HEK293 (cell line): Measurements from ENCODE around the gene PILRA.
A peak's percentile ranks its signal among the peaks of the same experiment; 100 is the strongest.

Experiments
- CTCF ChIA-PET: fragments of 350-600 bp; formaldehyde crosslinking; extraction: SDS; loops from one replicate; lab custom pipeline; 2021; ENCODE audit warnings: antibody characterized with exemption; lab: Yijun Ruan, JAX
- POLR2A ChIA-PET: fragments of 300-600 bp; formaldehyde crosslinking; extraction: SDS; loops from one replicate; lab custom pipeline; 2020; ENCODE audit warnings: antibody characterized with exemption, inconsistent platforms; lab: Yijun Ruan, JAX
- H3K27ac ChIP-seq: fragments of 200-500 bp; sonication (Bioruptor generic); 2 replicates; pipeline ENCODE4 v1.5.1; 2014; ENCODE audit warnings: low read depth, low read length, control low read depth, inconsistent platforms; ENCODE audit errors: extremely low read depth
- H3K36me3 ChIP-seq, 2 experiments: fragments of 200-500 bp in 1 of 2; sonication (Bioruptor generic) in 1 of 2; 1 replicate in 1 of 2; 2 replicates in 1 of 2; pipeline ENCODE4 v1.5.1; 2014 to 2017; ENCODE audit warnings: inconsistent platforms in 2 of 2, low read length in 2 of 2; ENCODE audit not compliant: control insufficient read depth in 2 of 2, insufficient read depth in 1 of 2
- H3K4me1 ChIP-seq: fragments of 200-500 bp; sonication (Bioruptor generic); 2 replicates; pipeline ENCODE4 v1.5.1; 2014; ENCODE audit warnings: mild to moderate bottlenecking, low read length, inconsistent platforms; ENCODE audit not compliant: control insufficient read depth, insufficient read depth
- H3K4me3 ChIP-seq: 2 replicates; pipeline ENCODE4 v1.5.1; 2011; ENCODE audit warnings: low read depth, mild to moderate bottlenecking, control low read depth, low read length, moderate library complexity
- H3K9me3 ChIP-seq: fragments of 200-500 bp; sonication (Bioruptor generic); 2 replicates; pipeline ENCODE4 v1.5.1; 2014; ENCODE audit warnings: low read depth, low read length, inconsistent platforms; ENCODE audit not compliant: control insufficient read depth, insufficient read depth
- BCL11A ChIP-seq: fragments of 450-650 bp; formaldehyde crosslinking; IDR thresholded peaks from 2 replicates; pipeline ENCODE4 v1.5.1; 2016; ENCODE audit warnings: low read depth, missing biosample characterization, missing genetic modification characterization
- BCL11B ChIP-seq: fragments of 450-650 bp; formaldehyde crosslinking; IDR thresholded peaks from 2 replicates; pipeline ENCODE4 v1.5.1; 2016; ENCODE audit warnings: low read depth, missing biosample characterization, missing genetic modification characterization
- IKZF3 ChIP-seq: fragments of 450-650 bp; IDR thresholded peaks from 2 replicates; pipeline ENCODE4 v1.5.0; 2018; ENCODE audit warnings: missing biosample characterization, mild to moderate bottlenecking, missing genetic modification characterization, moderate library complexity
- SETDB1 ChIP-seq: IDR thresholded peaks from one replicate; pipeline ENCODE4 v1.6.1; 2017; ENCODE audit warnings: mild to moderate bottlenecking, low read length, moderate library complexity, mixed read lengths; ENCODE audit not compliant: insufficient read length
- SP2 ChIP-seq: fragments of 450-650 bp; formaldehyde crosslinking; IDR thresholded peaks from 2 replicates; pipeline ENCODE4 v1.5.1; 2016; ENCODE audit warnings: missing biosample characterization, missing genetic modification characterization
- SP7 ChIP-seq: fragments of 450-650 bp; formaldehyde crosslinking; IDR thresholded peaks from 2 replicates; pipeline ENCODE4 v1.5.1; 2016; ENCODE audit warnings: missing biosample characterization, missing genetic modification characterization
- WT1 ChIP-seq: fragments of 450-650 bp; formaldehyde crosslinking; IDR thresholded peaks from 2 replicates; pipeline ENCODE4 v1.5.1; 2016; ENCODE audit warnings: missing biosample characterization, missing genetic modification characterization
- ZBTB17 ChIP-seq: fragments of 450-650 bp; formaldehyde crosslinking; IDR thresholded peaks from 2 replicates; pipeline ENCODE4 v1.5.1; 2016; ENCODE audit warnings: missing biosample characterization, missing genetic modification characterization
- ZFP69B ChIP-seq: fragments of 450-650 bp; formaldehyde crosslinking; IDR thresholded peaks from 2 replicates; pipeline ENCODE4 v1.5.1; 2016; ENCODE audit warnings: missing biosample characterization, missing genetic modification characterization
- ZIC2 ChIP-seq: fragments of 450-650 bp; formaldehyde crosslinking; IDR thresholded peaks from 2 replicates; pipeline ENCODE4 v1.5.1; 2016; ENCODE audit warnings: missing biosample characterization, missing genetic modification characterization
- ZNF169 ChIP-seq: fragments of 450-650 bp; formaldehyde crosslinking; IDR thresholded peaks from 2 replicates; pipeline ENCODE4 v1.5.1; 2016; ENCODE audit warnings: missing biosample characterization, missing genetic modification characterization
- ZNF274 ChIP-seq, 2 experiments: fragments of 200-500 bp in 1 of 2; fragments of 450-650 bp in 1 of 2; sonication (Bioruptor generic) in 1 of 2; formaldehyde crosslinking in 1 of 2; IDR thresholded peaks; 2 replicates each; pipeline versions ENCODE4 v1.5.1 to v1.6.1; 2014 to 2016; ENCODE audit warnings: borderline replicate concordance in 1 of 2, inconsistent platforms in 1 of 2, low read length in 1 of 2, missing biosample characterization in 1 of 2, missing genetic modification characterization in 1 of 2
- ZNF529 ChIP-seq: fragments of 450-650 bp; formaldehyde crosslinking; IDR thresholded peaks from 2 replicates; pipeline ENCODE4 v1.5.1; 2017; ENCODE audit warnings: missing genetic modification characterization, missing biosample characterization; ENCODE audit not compliant: insufficient replicate concordance
- ZNF664 ChIP-seq: fragments of 450-650 bp; formaldehyde crosslinking; IDR thresholded peaks from 2 replicates; pipeline ENCODE4 v1.5.1; 2016; ENCODE audit warnings: missing biosample characterization, missing genetic modification characterization
- ZNF670 ChIP-seq: fragments of 450-650 bp; formaldehyde crosslinking; IDR thresholded peaks from 2 replicates; pipeline ENCODE4 v1.5.1; 2016; ENCODE audit warnings: missing biosample characterization, missing genetic modification characterization, low read depth
- ZNF777 ChIP-seq: fragments of 450-650 bp; formaldehyde crosslinking; IDR thresholded peaks from 2 replicates; pipeline ENCODE4 v1.5.1; 2017; ENCODE audit warnings: missing biosample characterization, missing genetic modification characterization, borderline replicate concordance
- TF ChIP-seq, protein P1 (sequence below): fragments of 450-650 bp; formaldehyde crosslinking; IDR thresholded peaks from 2 replicates; pipeline ENCODE4 v1.5.1; 2016; ENCODE audit warnings: missing biosample characterization, missing genetic modification characterization
- TF ChIP-seq, protein P2 (sequence below): fragments of 450-650 bp; formaldehyde crosslinking; IDR thresholded peaks from 2 replicates; pipeline ENCODE4 v1.5.1; 2017; ENCODE audit warnings: missing biosample characterization, missing genetic modification characterization
- TF ChIP-seq, protein P3 (sequence below): fragments of 450-650 bp; formaldehyde crosslinking; IDR thresholded peaks from 2 replicates; pipeline ENCODE4 v1.5.1; 2016; ENCODE audit warnings: missing biosample characterization, missing genetic modification characterization
- TF ChIP-seq, protein P4 (sequence below): fragments of 450-650 bp; formaldehyde crosslinking; IDR thresholded peaks from 2 replicates; pipeline ENCODE4 v1.5.1; 2017; ENCODE audit warnings: missing biosample characterization, missing genetic modification characterization

PILRA gene

DNA sequence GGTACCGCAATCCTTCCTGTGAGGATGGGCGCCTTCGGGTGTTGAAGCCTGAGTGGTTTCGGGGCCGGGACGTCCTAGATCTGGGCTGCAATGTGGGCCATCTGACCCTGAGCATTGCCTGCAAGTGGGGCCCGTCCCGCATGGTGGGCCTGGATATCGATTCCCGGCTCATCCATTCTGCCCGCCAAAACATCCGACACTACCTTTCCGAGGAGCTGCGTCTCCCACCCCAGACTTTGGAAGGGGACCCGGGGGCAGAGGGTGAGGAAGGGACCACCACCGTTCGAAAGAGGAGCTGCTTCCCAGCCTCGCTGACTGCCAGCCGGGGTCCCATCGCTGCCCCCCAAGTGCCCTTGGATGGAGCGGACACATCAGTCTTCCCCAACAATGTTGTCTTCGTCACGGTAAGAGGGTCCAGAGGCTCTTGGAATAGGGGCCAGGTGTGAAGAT, 58.0 kb downstream of the PILRA start:
- peaks cover 4 to 48% of the 10 kb centered on the region in 2 experiments; a peak in 2 of 3 replicates for H3K36me3 ChIP-seq
- H3K27ac ChIP-seq = peak overlapping the region; percentile 97; the same call in 1 of the 2 replicates
- H3K9me3 ChIP-seq = no peaks in the 10 kb centered on the region
- H3K4me1 ChIP-seq = peaks cover 4% of the 10 kb centered on the region
- peak overlapping the region; percentile 6; the same call in 1 of the 2 replicates for H3K4me3 ChIP-seq
- TF ChIP-seq ZNF670 (tag by site-specific recombination) (no peak), ZNF529 (tag by site-specific recombination) (no peak), BCL11A (tag by site-specific recombination) (no peak), SETDB1 (no peak), ZFP69B (tag by site-specific recombination) (peak; percentile 54)
- TF ChIP-seq, protein P1, sequence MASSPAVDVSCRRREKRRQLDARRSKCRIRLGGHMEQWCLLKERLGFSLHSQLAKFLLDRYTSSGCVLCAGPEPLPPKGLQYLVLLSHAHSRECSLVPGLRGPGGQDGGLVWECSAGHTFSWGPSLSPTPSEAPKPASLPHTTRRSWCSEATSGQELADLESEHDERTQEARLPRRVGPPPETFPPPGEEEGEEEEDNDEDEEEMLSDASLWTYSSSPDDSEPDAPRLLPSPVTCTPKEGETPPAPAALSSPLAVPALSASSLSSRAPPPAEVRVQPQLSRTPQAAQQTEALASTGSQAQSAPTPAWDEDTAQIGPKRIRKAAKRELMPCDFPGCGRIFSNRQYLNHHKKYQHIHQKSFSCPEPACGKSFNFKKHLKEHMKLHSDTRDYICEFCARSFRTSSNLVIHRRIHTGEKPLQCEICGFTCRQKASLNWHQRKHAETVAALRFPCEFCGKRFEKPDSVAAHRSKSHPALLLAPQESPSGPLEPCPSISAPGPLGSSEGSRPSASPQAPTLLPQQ (tag by site-specific recombination) = peak; percentile 75
- TF ChIP-seq, protein P2, sequence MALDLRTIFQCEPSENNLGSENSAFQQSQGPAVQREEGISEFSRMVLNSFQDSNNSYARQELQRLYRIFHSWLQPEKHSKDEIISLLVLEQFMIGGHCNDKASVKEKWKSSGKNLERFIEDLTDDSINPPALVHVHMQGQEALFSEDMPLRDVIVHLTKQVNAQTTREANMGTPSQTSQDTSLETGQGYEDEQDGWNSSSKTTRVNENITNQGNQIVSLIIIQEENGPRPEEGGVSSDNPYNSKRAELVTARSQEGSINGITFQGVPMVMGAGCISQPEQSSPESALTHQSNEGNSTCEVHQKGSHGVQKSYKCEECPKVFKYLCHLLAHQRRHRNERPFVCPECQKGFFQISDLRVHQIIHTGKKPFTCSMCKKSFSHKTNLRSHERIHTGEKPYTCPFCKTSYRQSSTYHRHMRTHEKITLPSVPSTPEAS = no peak
- TF ChIP-seq, all 188 proteins: peak for 2
- CTCF ChIA-PET = no interaction called here
- POLR2A ChIA-PET = interaction anchor here (0.8 kb wide), 1 partner anchor 34 kb away, joined by 3 read pairs; no protein-coding TSS in a partner anchor

DNA sequence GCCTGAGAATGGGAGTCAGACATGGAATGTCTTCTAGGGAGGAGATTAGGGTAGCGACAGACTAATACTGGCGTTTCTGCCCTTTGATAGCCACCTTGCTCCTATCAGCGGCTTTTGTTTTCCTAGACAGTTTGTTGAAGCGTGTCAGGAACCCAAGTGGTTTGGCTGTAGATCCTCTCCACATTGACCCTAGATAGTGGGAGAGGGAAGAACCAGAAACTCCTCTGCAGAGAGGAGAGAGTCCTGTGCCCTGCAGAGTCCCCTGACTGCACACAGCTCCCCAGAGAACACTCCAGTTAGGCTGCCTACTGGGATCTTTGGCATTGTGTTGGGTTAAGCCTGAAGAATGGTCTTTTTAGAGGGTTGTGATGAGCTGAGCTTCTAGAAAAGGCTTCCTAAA, 58.8 kb downstream of the PILRA start:
- POLR2A ChIA-PET = interaction anchor here (0.8 kb wide), 1 partner anchor 33 kb away, joined by 3 read pairs; no protein-coding TSS in a partner anchor

DNA sequence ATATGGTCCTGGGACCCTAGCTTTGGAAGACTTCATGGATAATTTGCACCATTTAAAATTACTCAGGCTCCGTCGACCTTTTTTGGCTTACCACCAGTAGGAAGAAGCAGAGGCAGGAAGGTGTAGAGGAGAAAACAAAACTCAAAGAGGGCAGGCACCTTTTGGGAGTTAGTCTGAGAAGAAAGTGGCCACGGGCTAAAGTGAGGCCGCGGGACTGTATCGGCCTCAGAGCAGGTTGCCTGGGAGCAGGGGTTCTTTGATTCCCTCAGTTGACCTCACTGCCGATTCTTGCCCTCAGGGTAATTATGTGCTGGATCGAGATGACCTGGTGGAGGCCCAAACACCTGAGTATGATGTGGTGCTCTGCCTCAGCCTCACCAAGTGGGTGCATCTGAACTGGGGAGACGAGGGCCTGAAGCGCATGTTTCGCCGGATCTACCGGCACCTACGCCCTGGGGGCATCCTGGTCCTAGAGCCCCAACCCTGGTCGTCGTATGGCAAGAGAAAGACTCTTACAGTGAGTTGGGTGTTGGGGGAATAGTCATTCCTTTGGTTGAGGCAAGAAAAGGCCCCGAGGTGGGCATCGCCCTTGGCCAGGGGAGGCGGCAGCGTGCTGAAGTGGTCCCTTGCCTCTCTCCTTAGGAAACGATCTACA, 59.5 kb downstream of the PILRA start:
- Histone ChIP-seq H3K4me1 (peaks cover 4% of the 10 kb centered on the region), H3K27ac (peak overlapping the region; percentile 97; the same call in 1 of the 2 replicates), H3K9me3 (no peaks in the 10 kb centered on the region), H3K4me3 (no peak overlapping the region), H3K36me3 (peaks cover 4 to 48% of the 10 kb centered on the region in 2 experiments; a peak in 2 of 3 replicates)
- ChIA-PET POLR2A (interaction anchor here (0.6 kb wide), 1 partner anchor 73 kb away, joined by 3 read pairs; no protein-coding TSS in a partner anchor), CTCF (no interaction called here)
- TF ChIP-seq, protein P3, sequence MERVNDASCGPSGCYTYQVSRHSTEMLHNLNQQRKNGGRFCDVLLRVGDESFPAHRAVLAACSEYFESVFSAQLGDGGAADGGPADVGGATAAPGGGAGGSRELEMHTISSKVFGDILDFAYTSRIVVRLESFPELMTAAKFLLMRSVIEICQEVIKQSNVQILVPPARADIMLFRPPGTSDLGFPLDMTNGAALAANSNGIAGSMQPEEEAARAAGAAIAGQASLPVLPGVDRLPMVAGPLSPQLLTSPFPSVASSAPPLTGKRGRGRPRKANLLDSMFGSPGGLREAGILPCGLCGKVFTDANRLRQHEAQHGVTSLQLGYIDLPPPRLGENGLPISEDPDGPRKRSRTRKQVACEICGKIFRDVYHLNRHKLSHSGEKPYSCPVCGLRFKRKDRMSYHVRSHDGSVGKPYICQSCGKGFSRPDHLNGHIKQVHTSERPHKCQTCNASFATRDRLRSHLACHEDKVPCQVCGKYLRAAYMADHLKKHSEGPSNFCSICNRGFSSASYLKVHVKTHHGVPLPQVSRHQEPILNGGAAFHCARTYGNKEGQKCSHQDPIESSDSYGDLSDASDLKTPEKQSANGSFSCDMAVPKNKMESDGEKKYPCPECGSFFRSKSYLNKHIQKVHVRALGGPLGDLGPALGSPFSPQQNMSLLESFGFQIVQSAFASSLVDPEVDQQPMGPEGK = no peak
- no peak for TF ChIP-seq ZNF169 (tag by site-specific recombination)
- TF ChIP-seq, protein P2 = no peak
- TF ChIP-seq, protein P4, sequence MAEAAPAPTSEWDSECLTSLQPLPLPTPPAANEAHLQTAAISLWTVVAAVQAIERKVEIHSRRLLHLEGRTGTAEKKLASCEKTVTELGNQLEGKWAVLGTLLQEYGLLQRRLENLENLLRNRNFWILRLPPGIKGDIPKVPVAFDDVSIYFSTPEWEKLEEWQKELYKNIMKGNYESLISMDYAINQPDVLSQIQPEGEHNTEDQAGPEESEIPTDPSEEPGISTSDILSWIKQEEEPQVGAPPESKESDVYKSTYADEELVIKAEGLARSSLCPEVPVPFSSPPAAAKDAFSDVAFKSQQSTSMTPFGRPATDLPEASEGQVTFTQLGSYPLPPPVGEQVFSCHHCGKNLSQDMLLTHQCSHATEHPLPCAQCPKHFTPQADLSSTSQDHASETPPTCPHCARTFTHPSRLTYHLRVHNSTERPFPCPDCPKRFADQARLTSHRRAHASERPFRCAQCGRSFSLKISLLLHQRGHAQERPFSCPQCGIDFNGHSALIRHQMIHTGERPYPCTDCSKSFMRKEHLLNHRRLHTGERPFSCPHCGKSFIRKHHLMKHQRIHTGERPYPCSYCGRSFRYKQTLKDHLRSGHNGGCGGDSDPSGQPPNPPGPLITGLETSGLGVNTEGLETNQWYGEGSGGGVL = no peak
- TF ChIP-seq ZNF664 (tag by site-specific recombination) = no peak
- no peak for TF ChIP-seq WT1
- TF ChIP-seq IKZF3 = no peak
- no peak for TF ChIP-seq BCL11B (tag by site-specific recombination)
- TF ChIP-seq SP2 (tag by site-specific recombination) = no peak
- no peak for TF ChIP-seq SP7

More for the DNA sequence above, 58.8 kb downstream of the PILRA start:
- Histone ChIP-seq H3K4me3 (no peak overlapping the region), H3K36me3 (peaks cover 4 to 48% of the 10 kb centered on the region in 2 experiments; a peak in 2 of 3 replicates), H3K4me1 (peaks cover 4% of the 10 kb centered on the region), H3K9me3 (no peaks in the 10 kb centered on the region), H3K27ac (peak overlapping the region; percentile 97; the same call in 1 of the 2 replicates)
- 0 out of 2 replicates have a peak, but pooled peaks have one; percentile 15 for TF ChIP-seq ZIC2 (tag by site-specific recombination)
- no peak for TF ChIP-seq ZNF274 (IDR thresholded peaks at IDR 0.05; ENCODE audit: low read length)
- no peak for TF ChIP-seq ZNF274 (tag by site-specific recombination; IDR thresholded peaks at IDR 0.05; ENCODE audit: borderline replicate concordance)
- TF ChIP-seq ZNF777 (tag by site-specific recombination) = no peak
- TF ChIP-seq, protein P4 = no peak
- peak; percentile 27; the same call in 1 of the 2 replicates for TF ChIP-seq ZBTB17 (tag by site-specific recombination)
- CTCF ChIA-PET = no interaction called here
